Left renal cortex interstitium (tissue), 4 donors: ENCODE measurements around the gene SHC3. TPM values are rescaled to one million over a fixed set of nuclear protein-coding genes. Genes with fewer than 3 reads are reported as not detected.

Experiments used
- DNase-seq, 4 donors: peaks; one replicate each; pipeline ENCODE4 v3.0.0-alpha.2; 2013; ENCODE audit warnings: low read depth in 4 of 4, low spot score in 2 of 4, missing footprints in 1 of 4
- polyA plus RNA-seq, 4 donors: library from polyadenylated mRNA; unstranded; fragments of 120-200 nt; gene quantifications; one replicate each; pipeline ENCODE4 v1.2.1, GENCODE V29; 2013; ENCODE audit not compliant: insufficient read length in 4 of 4

SHC3 gene
- polyA plus RNA-seq, 4 donors, result 2.5 to 3.5 (median 2.9) TPM

DNA sequence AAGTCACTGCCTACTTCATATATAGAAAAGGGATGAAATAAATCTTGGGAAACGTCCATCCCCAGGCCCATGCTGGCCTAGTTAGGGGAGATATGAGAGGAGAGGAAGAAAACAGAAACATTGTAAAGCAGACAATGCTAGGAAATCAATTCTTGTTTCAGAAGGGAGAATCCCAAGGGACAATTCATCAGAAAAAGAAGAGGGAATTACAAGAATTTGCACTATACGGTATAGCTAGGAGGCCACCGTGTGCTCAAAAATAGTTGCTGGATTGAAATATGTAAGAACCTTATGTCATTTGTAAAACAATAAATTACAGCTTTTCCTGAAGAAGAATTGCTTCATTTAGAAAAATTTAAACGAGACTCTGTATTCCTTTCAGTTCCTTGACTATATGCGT, 8.3 kb upstream of the SHC3 start:
- no peak for DNase-seq

DNA sequence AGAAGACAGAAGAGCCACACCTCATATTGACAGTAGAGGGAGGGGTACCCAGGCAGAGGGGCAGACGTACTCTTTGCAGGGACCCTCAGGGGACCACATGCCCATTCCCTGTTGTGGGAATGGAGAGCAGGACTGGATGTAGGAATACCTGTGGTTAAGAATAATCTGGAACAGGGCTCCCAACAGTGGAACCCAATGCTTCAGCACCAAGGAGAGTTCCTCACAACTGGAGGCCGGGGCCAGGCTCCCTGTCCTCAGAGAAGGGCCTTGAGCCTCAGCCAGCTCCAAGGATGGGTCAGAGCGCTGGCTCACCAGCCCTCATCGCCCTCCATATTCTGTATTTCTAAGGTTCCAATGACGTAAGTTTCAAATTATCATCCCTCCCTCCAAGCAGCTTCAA, 7.4 kb upstream of the SHC3 start:
- no peak for DNase-seq

DNA sequence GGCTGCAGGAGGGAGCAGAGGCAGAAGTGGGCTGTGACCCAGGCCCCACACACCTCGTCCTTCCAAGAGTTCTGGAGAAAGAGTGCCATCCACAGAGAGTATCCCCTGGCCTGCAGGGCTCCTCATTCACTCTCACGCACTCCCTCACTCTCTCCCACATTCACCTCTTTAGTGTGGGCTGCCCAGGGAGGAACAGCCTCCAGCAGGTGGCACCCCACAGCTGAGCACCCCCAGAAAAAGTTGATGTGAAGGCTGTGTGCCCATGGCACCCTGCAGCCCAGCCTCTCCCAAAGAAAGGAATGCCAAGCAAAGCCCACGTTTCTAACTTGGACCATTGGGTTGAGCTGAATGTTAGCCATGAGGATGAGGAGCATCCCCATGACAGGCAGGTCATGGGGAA, 4.5 kb upstream of the SHC3 start:
- DNase-seq, result no peak

DNA sequence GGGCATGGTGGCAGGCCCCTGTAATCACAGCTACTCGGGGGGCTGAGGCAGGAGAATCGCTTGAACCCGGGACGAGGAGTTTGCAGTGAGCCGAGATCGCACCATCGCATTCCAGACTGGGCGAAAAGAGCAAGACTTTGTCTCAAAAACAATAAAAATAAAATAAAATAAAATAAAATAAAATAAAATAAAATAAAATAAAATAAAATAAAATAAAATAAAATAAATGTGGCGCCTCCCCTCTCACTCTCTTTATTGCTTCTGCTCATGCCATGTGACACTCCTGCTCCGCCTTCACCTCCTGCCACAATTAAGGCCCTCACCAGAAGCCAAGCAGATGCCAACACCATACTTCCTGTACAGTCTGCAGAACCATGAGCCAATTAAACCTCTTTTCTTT, 3.8 kb upstream of the SHC3 start:
- no peak for DNase-seq

DNA sequence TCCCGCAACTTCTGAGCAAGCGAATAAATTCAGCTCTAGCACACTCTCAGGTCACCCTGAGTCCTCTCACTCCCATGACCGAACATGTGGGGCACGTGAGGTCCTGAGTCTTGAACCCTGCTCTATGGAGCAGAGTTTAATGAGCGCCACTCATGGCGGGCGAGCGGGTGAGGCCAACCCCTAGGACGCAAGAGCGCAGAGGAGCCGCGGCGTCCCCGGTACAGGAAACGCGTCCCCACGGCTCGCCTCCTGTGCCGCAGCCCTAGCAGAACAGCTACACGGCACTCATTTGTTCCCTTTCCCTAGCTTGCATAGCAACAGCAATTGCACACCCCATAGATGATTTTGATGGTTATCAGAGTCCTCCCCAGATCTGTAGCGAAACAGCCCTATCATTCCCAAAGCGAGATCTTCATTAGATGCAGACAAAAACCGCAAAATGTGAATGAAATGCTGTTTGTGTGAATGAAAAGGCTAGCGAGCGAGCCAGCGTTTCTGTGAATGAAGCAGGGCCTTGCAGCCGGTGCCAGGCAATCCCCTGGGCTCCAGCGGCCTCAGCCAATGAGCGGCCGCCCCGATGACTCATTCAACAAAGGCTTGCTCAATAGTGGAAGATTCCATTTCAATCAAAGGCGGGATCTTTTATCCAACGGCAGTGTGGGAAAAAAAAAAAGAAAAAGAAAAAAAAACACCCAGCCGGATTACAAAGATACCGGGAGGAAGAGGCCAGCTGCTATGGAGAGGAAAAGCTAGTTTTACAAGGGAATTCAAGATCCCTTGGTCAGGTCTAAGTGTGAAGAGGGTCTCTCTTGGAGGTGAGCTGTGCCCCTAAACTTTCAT, 1.5 kb upstream of the SHC3 start:
- peak; percentile 70 to 90 (median 82) for DNase-seq

DNA sequence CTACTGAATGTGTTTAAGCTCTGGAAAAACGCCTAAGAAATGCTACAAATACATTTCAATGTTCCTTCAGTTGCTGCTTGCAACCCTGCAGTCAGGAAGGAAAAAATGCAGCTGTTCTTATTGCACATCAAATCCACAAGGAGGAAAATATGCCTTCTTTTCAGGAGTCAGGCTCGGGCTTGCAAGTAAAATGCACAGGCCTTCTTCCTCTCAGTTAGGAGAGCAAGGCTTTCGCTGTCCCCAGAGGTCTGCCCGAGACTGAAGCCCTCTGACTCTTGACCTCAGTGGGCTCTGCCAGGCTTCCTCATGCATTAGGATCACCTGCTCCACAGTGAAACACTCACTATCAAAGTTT, 899 bp upstream of the SHC3 start:
- no peak for DNase-seq

DNA sequence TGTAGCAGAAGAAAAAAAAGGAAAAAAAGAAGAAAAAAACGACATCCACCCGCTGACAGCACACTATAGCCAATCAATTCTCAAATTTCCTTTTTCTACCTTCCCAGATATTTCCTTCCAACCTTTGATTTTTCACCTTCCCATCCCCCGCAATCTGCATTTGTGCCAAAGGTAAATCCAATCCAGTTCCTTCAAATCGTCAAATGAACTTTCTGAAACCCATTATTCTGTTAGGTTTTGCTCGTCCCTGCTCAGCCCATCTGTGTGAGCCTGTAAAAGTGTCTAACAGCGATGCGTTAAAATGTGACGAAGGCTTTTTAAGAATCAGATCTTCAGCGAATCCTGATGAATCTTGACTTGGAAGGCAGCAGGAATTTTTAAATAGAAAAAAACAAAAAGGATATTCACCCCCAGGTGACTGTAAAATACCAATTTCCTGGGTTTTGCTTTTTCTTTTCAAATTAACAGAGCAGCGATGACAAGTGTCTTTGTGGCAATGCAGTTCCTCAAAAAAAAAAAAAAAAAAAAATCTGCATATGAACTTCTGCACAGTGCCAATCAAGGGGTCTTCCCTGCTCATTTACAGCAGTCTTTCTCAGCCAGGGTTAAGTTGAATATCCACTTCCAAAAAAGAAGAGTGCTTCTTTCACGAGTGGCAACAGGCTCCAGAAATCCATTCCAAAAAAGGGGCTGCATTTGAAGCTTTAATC, 367 bp upstream of the SHC3 start:
- DNase-seq, result no peak

DNA sequence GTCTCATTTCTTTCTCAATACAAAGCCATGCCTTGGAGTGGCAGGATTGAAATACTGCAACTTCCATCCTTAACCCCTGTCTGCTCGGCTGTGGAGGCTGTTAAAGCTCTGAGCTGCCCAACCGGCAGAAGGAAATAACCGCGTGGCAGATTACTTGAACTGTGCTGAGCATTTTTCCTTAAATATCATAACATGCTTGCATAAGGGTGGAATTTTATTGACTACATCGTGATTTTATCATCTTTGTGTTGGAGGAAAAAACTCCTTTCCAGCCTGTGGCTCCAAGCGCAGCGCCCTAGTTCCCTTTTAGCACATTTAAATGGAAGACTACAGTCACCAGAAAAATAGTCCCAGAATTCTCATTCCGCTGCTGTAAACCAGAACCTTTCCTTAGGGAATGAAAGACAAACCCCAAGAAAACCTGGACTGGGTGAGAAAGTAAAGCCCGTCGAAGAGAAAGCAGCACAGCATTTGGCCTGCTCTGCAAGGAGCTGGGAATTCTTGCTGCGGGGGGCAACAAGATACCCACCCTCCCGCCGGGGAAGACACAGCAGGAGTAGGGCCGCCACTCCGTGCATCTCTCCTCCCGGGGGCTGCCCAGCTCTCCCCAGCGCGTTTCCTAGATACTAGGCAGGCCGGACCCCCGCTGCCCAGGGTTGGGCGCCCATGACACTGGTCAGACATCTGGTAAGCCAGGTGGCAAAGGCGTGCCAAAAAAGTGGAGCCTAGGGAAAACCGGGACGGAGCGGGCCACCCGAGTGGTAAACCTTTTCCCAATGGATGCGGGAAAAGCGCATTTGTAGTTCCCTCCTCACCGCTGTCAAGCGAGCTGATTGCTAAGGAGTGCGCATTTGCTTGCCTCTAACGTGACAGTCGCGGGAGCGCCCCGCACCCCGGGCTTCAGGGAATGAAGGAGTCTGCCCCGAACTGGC, 1.3 kb downstream of the SHC3 start:
- no peak for DNase-seq

DNA sequence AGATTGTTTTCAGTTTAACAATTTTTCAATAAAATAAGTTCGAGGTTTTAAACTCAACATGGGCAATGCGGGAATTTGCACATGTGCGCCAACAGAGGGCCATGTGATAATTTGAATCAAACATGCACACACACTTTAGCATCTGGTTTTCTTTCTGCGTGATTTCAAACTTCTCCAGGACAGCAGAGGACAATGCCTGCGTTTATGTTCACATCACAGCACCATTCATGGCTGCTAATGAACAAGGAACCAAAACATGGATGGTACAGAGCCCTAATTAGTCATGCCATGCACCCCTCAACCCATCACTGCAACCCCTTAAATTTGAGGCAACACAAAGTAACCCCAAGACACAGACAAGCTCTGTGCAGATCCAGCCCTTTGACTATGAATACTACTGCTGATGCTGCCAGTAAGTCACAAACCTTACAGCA, 2.8 kb downstream of the SHC3 start:
- DNase-seq, result no peak

DNA sequence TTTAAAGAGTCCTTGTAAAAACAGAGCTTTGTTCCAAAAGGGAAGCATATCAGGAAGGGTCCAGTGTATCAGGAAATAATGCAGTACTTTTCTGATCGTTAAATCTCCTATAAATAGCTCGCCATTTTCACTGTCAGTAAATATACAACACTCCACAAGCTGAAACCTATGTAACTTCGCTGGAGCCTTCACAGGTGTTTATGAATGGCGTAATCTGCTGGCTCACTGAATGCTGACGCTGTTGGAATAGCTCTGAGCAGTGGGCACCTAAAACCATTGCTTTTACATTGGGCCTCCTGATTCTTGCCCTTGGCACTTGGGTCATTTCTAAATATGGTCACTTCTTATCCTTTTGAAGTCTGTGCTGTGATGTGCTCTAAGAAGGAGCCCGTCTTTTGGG, 4.3 kb downstream of the SHC3 start:
- DNase-seq, result no peak

DNA sequence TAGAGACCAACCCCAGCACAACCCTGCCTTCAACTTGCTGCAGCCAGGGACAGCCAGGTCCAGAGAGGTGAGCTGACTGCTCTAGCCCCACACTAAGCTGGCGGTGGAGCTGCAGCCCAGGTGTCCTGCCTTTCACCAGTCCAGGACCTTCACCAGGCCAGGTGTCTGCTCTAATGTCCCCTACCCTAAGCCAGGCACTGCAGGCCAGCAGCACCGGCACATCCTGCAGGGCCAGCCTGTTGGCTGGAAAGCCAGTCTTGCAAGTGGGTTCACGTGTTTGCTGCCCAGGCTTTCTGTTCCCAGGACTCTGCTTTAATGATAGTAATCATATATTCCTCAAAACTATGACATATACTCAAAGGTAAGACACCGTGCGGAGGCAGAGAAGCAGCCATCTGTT, 5.5 kb downstream of the SHC3 start:
- DNase-seq, result no peak

DNA sequence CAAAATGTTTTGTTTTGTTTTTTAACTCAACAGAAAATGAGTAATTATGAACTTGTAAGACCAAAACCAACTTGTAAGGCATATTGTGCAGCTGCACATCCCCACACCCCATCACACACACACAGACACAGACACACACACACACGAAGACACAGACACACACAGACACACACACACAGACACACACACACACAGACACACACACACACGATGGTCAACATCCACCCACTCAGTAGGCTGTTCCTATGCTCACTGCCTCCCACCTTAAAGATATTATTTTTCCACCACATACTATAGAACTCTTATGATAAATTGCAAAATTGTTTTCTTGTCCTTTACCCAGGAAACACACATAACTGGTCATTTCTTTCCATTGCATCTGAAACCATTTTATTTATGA, 6.2 kb downstream of the SHC3 start:
- no peak for DNase-seq

DNA sequence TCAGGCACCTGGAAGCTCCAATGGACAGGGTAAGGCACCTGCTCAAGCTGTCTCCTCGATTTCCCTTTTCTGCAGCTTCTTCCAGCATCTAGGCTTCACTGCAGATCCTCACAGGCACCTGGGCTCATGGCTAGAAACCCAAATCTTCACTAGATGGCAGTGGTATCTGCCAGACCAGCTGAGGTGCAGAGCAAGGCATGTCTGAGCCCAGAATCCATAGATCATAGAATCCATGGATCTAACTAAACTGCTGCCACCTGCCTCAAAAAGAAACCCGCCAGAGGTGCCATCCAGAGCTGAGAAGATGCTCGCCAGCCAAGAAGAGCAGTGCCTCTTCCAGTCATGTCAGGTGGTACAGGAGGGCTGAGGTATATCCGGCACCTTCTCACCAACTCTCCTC, 6.9 kb downstream of the SHC3 start:
- DNase-seq, result no peak

DNA sequence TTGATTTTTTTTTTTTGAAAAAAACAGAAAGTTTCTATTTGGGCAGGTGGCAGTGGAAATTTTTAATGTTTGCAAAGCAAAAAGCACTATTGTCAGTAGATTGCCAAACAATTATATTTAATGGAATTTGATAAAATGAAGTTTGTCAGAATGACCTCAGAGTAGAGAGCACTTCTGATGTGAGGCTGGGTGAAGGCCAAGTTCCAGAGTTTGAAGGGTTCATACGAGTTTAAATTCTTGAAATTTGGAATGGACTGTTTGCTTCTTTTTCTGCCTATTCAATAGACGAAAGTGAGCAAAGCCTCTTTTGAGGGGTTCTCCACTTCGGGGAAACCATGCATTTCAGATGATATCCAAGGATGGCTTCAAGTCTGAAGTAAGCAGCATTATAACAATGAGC, 7.4 kb downstream of the SHC3 start:
- no peak for DNase-seq

DNA sequence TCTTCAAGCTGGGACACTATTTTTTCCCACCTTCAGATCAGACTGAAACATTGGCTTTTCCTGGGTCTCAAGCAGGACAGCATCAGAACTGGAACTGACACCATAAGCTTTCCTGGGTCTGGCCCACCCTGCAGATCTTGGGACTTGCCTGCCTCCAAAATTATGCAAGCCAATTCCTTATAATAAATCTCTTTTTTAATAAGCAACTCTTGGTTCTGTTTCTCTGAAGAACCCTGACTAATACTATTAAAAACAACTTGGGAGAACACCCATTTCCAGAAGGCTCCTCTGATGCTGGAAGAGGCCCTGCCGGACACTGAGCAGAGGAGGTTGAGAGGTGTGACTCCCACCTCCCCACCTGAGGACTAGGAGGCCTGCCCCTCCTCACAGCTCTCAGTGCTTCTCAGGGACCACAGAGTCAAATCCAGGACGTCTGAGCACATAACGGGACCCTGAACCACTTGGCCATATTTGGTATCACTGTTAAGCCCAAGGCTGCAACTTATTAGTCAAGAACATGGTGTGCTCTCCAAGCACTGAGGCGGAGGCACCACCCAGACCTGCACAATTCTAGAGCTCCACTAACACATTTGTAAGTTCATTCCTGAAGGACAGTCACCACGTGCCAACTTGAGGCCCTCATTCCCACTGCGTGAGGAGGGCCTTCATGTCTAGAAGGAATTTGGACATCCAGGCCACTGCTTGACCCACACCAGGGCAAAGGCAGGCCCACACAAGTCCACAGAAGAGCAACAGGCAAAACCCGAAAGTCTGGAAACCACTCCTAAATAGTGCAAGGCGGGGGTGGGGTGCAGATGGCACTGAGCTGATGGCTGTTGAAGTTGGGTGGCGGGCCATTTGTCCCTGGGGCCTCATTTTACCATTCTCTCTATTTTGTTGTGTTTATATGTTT, 9.5 kb downstream of the SHC3 start:
- no peak for DNase-seq

DNA sequence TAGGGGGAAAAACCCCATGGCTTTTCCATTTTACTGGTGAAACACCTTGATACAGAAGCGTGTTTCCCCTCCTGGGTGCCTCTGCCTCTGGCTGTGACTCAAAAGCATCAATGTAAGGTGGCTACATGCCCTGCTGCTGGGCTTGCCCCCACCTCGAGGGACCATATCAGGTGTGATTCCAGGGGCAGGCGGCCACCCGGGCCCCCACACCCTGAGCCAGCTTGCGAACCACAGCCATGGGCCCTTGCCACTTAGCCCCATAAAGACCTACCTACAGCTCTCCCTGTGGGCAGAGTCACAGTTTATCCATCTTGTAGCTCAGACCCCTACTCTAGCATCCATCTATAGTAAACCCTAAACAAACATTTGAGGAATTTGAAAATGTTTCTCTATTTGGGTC, 10.8 kb downstream of the SHC3 start:
- DNase-seq, result no peak

DNA sequence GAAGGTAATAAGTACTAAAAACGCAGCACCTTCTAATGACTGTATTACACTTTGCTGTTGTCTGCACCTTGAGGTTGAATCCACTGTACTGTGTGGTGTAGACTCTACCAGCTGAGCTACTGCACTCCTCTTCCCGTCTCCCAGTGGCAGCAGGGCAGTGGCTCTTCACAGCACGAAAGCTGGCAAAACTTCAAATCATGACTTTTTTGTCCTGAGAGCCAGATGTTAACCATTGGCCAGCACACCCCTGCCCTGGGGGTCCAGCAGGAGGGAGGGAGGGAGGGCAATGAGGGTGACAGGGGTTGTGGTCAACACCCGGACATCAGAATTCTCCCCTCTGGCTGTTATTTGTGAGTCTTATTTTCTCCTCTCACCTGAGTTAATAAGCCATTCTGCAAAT, 11.8 kb downstream of the SHC3 start:
- no peak for DNase-seq

DNA sequence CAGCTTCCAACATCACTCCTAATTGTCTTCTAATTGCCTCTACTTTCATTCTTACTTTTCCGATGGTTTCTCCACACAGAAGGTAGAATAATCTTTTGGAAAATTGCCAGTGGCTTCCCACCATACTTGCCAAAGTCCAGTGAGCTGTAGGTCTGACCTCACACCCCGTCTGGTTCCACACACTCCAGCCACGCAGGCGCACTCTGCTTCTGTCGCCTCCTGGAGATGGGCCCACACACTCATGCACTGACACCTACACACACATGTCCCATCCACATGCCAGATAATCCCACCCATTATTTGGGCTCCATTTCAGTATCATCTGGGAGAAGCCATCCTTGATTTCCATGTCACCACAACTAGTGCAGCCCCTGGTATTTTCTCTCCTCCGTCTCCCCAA, 12.7 kb downstream of the SHC3 start:
- no peak for DNase-seq

DNA sequence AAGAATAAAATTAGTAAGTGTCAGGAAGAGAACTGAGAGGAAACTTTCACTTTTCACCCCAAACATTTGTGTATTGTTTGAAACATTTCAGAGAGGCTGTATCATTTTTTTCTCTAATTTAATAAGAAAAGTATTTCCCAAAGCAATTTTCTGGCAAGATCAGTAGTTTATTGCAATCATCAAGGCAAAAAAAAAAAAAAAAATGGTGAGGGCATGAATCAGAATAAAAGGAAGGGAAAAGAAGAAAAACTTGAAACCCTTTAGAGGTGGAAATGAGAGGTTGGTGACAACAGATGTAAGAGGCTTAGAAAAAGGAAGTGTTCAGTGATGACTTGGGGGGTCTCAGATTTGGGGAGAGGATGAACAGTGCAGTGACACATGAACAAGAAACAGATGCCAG, 13.3 kb downstream of the SHC3 start:
- no peak for DNase-seq

DNA sequence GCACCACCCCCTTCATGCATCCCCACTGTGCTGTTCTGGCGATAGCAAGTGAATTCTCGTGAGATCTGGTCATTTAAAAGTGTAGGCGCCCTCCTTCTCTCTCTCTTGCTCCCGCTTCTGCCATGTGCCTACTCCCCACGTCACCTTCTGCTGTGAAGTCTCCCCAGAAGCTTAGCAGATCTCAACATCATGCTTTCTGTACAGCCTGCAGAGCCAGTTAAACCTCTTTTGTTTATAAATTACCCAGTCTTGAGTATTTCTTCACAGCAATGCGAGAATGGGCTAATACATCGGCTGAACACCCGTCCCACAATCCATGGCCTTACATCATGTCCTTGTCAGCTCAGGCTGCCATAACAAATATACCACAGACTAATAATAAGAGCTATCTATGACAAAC, 17.4 kb downstream of the SHC3 start:
- no peak for DNase-seq
